Smooth muscle cell (in vitro differentiated cells): ENCODE results near the gene SMPD3. TPM values are rescaled to one million over a fixed set of nuclear protein-coding genes. Genes with fewer than 3 reads are reported as not detected.

Experiments
- DNase-seq: peaks from one replicate; lab custom pipeline; 2025; ENCODE audit not compliant: unreplicated experiment; lab: John Stamatoyannopoulos, UW
- H2AFZ ChIP-seq: fragments of 200-600 bp; sonication (generic); 2 replicates; pipeline ENCODE4 v1.6.0; 2016; ENCODE audit warnings: antibody characterized with exemption, low read depth, mild to moderate bottlenecking
- H3F3A ChIP-seq: fragments of 200-600 bp; sonication (generic); 2 replicates; pipeline ENCODE4 v1.6.0; 2017; ENCODE audit warnings: antibody characterized with exemption, low read depth
- H3K27ac ChIP-seq: fragments of 200-600 bp; sonication (generic); 2 replicates; pipeline ENCODE4 v1.5.1; 2016; ENCODE audit warnings: low read depth, mild to moderate bottlenecking
- H3K27me3 ChIP-seq: fragments of 200-600 bp; sonication (generic); 2 replicates; pipeline ENCODE4 v1.6.1; 2016; ENCODE audit warnings: low read depth, mild to moderate bottlenecking
- H3K36me3 ChIP-seq: fragments of 200-600 bp; sonication (generic); 2 replicates; pipeline ENCODE4 v1.5.1; 2016; ENCODE audit warnings: low read depth
- H3K4me1 ChIP-seq: fragments of 200-600 bp; sonication (generic); 2 replicates; pipeline ENCODE4 v1.5.1; 2016; ENCODE audit warnings: low read depth
- H3K4me2 ChIP-seq: fragments of 200-600 bp; sonication (generic); 2 replicates; pipeline ENCODE4 v1.6.0; 2016; ENCODE audit warnings: mild to moderate bottlenecking
- H3K4me3 ChIP-seq: fragments of 200-600 bp; sonication (generic); 2 replicates; pipeline ENCODE4 v1.5.1; 2016; ENCODE audit warnings: mild to moderate bottlenecking
- H3K79me2 ChIP-seq: fragments of 200-600 bp; sonication (generic); 2 replicates; pipeline ENCODE4 v1.6.0; 2016; ENCODE audit warnings: low read depth, mild to moderate bottlenecking
- H3K9ac ChIP-seq: fragments of 200-600 bp; sonication (generic); 2 replicates; pipeline ENCODE4 v1.6.0; 2016; ENCODE audit warnings: low read depth
- H3K9me3 ChIP-seq: fragments of 200-600 bp; sonication (generic); replicated peaks from 2 replicates; pipeline ENCODE4 v1.5.1; 2016; ENCODE audit warnings: low read depth
- H4K20me1 ChIP-seq: fragments of 200-600 bp; sonication (generic); 2 replicates; pipeline ENCODE4 v1.6.0; 2016; ENCODE audit warnings: low read depth
- WGBS: methylation state at CpG from one replicate; pipeline ENCODE4 v1.1.7; 2016; ENCODE audit warnings: low lambda C conversion rate; 5-methylcytosine and 5-hydroxymethylcytosine counted together
- polyA plus RNA-seq: library from polyadenylated mRNA; unstranded; fragments of >200 nt; fragmentation: Nextera tagmentation; extraction: Ambion mirVana; gene quantifications from 2 replicates; pipeline ENCODE4 v1.2.1, GENCODE V29; 2016
- total RNA-seq: library from RNA; depleted of rRNA; stranded (reverse); fragments of >200 nt; gene quantifications from 2 replicates; pipeline ENCODE4 v1.2.3, GENCODE V29; 2014
- TF ChIP-seq, protein P1 (sequence below): fragments of 200-600 bp; sonication (generic); IDR thresholded peaks from 2 replicates; pipeline ENCODE4 v1.5.1; 2017; ENCODE audit warnings: borderline replicate concordance, mild to moderate bottlenecking, antibody characterized with exemption; ENCODE audit not compliant: insufficient read depth, poor library complexity, severe bottlenecking

SMPD3 gene
- total and polyA plus RNA-seq, 2 experiments from 2014 or later, result 0.63 to 0.73 TPM

DNA sequence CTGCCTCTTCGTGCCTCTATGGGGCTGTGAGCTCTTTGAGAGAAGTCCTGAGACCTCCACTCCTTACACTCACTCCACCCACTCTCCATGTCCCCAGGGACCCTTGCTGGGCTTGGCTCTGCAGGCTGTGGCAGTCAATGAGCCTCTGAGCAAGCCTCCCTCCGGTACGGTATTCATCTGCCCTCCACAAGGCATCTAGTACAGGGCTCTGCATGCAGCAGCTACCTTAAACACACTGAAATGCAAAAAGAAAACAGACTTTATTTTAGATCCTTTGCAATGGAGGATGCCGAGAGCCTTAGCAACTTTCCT lies 38.9 kb upstream of the SMPD3 start:
- Histone ChIP-seq H3F3A (no peaks in the 10 kb centered on the region), H3K4me2 (no peak overlapping the region), H3K9ac (no peak overlapping the region), H2AFZ (no peak overlapping the region), H4K20me1 (no peaks in the 10 kb centered on the region), H3K79me2 (no peaks in the 10 kb centered on the region), H3K4me1 (peaks cover 10% of the 10 kb centered on the region), H3K36me3 (no peaks in the 10 kb centered on the region), H3K9me3 (no peaks in the 10 kb centered on the region), H3K27ac (no peak overlapping the region), H3K4me3 (no peak overlapping the region), H3K27me3 (no peaks in the 10 kb centered on the region)
- 53% methylated on average over 4 of the region's 4 CpGs for WGBS
- TF ChIP-seq, protein P1, sequence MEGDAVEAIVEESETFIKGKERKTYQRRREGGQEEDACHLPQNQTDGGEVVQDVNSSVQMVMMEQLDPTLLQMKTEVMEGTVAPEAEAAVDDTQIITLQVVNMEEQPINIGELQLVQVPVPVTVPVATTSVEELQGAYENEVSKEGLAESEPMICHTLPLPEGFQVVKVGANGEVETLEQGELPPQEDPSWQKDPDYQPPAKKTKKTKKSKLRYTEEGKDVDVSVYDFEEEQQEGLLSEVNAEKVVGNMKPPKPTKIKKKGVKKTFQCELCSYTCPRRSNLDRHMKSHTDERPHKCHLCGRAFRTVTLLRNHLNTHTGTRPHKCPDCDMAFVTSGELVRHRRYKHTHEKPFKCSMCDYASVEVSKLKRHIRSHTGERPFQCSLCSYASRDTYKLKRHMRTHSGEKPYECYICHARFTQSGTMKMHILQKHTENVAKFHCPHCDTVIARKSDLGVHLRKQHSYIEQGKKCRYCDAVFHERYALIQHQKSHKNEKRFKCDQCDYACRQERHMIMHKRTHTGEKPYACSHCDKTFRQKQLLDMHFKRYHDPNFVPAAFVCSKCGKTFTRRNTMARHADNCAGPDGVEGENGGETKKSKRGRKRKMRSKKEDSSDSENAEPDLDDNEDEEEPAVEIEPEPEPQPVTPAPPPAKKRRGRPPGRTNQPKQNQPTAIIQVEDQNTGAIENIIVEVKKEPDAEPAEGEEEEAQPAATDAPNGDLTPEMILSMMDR, result no peak
- DNase-seq, result no peak

DNA sequence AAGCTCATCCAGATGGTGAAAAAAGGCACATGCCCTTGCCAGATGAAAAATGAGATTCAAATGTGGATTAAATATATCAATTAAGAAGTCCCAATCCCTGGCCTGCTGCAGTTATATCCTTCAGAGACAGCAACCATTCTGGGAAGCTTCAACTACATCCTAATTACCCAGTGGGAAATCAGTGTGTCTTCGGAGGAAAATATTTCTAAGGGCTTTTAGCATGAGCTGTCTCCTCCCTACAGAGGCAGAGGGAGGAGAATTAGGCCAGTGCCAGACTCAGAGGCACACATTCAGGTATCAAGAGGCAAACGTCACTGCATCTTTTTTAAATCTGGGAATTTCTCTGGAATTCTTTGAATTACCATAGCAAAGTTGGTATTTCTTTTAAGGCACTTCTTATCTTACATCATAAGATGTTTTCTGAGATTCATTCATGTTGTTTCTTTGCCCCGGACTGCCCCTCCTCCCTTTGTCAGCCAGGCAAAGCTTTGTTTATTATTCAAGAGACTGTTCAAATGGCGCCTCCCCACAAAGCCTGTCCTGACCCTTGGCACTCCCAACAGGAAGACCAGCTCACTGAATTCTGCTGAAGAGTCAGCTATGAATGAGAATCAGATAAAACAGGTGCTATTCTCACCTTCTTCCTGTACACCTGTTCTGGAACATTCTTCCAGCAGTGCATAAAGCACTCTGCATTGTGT lies 38.3 kb upstream of the SMPD3 start:
- WGBS, result 43% methylated on average over 4 of the region's 4 CpGs
- DNase-seq, result no peak

DNA sequence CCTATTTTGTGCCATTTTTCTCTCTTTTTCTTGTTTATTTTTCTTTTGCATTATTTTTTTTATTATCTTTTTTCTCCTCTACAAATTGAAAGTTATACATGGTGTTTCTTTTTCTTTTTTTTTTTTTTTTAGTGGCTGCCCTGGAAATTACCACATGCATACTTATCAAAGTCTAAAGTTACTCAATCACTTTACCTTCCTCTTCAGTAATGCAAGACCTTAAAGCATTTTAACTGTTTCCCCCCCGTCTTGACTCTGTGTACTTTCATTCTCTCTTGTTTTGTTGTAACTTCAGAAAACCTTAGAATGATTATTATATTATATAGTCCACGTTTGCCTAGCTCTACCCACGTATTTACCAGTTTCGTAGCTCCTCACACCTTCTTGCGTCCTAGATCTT lies 33.3 kb upstream of the SMPD3 start:
- Histone ChIP-seq H3K27ac (no peak overlapping the region), H3K9me3 (no peaks in the 10 kb centered on the region), H3K9ac (no peak overlapping the region), H3F3A (no peaks in the 10 kb centered on the region), H3K36me3 (no peaks in the 10 kb centered on the region), H4K20me1 (no peaks in the 10 kb centered on the region), H3K4me1 (peaks cover 2% of the 10 kb centered on the region), H3K79me2 (no peaks in the 10 kb centered on the region), H3K4me3 (no peak overlapping the region), H2AFZ (no peak overlapping the region), H3K4me2 (no peak overlapping the region), H3K27me3 (no peaks in the 10 kb centered on the region)
- WGBS, result 79% methylated on average over 5 of the region's 5 CpGs
- TF ChIP-seq, protein P1, result no peak
- no peak for DNase-seq

More for the DNA sequence above, 38.3 kb upstream of the SMPD3 start:
- Histone ChIP-seq H3K36me3 (no peaks in the 10 kb centered on the region), H4K20me1 (no peaks in the 10 kb centered on the region), H3K9me3 (no peaks in the 10 kb centered on the region), H3K4me3 (no peak overlapping the region), H3K27ac (no peak overlapping the region), H3F3A (no peaks in the 10 kb centered on the region), H3K27me3 (no peaks in the 10 kb centered on the region), H2AFZ (no peak overlapping the region), H3K4me2 (no peak overlapping the region), H3K9ac (no peak overlapping the region), H3K4me1 (peaks cover 10% of the 10 kb centered on the region), H3K79me2 (no peaks in the 10 kb centered on the region)
- TF ChIP-seq, protein P1, result no peak
